TTC549 (cell line): ENCODE results near the gene PDXDC1.
"Not testable (repeated sequence)": the region's sequence is repeated elsewhere in the genome, so short reads cannot be mapped to it uniquely, and the experiment has no call there.

Source experiments
- FAIRE-seq: peaks from 2 replicates; lab custom pipeline; 2012; peaks lifted over from hg19 to GRCh38; lab: Jason Lieb, UNC

Gene PDXDC1

DNA sequence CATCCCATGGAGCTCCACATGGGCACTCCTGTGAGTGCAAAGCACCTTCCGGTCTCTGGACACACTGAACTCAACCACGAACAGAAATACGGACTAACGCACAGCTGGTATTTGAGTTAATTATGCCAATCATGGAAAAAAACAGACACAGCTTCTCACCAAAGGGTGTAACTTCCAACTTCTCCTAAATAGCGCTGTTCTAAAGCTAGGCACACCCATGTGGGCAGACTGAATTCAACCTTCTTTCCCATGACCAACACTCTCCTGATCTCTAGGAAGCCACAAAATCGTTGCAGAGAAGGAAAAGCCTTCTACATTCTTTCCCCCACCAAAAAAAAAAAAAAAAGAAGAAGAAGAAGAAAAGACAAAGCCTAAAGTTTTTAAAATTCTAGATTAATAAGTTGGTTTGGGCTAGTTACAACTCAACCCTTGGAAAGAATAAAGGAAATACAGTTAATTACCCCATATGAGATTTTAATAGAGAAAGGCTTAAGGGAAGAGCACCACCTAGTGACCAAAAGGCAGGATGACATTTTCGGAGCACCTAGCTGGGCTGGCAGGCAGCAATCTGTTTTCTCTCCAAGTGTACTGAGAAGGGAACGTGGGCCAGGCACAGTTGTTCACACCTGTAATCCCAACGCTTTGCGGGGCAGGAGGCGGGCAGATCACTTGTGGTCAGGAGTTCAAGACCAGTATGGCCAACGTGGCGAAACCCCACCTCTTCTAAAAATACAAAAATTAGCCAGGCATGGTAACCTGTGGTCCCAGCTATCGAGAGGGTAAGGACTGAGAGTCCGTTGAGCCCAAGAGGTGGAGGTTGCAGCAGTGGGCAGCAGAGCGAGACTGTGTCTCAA, 97.3 kb downstream of the PDXDC1 start:
- not testable (repeated sequence) for FAIRE-seq

- no peak for FAIRE-seq
Measured at GRCh38 chr16:15073101-15073500, 98.3 kb downstream of the PDXDC1 start.

- FAIRE-seq: not testable (repeated sequence)
Measured at GRCh38 chr16:15076161-15076560, 101.3 kb downstream of the PDXDC1 start.

DNA sequence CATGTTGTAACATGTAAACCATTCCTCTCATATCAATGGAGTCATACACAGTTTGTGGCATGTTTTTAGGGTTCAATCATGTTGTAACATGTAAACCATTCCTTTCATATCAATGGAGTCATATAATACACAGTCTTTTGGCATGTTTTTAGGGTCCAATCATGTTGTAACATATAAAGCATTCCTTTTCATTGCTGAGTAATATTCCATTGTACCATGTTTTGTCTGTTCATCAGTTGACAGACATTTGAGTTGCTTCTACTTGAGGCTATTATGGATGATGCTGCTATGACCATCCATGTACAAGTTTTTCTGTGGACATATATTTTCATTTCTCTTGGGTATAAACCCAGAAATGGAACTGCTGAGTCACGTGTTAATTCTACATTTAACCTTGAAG, 106.1 kb downstream of the PDXDC1 start:
- FAIRE-seq: not testable (repeated sequence)

GRCh38 chr16:15082788-15083187, 108.0 kb downstream of the PDXDC1 start:
- not testable (repeated sequence) for FAIRE-seq

DNA sequence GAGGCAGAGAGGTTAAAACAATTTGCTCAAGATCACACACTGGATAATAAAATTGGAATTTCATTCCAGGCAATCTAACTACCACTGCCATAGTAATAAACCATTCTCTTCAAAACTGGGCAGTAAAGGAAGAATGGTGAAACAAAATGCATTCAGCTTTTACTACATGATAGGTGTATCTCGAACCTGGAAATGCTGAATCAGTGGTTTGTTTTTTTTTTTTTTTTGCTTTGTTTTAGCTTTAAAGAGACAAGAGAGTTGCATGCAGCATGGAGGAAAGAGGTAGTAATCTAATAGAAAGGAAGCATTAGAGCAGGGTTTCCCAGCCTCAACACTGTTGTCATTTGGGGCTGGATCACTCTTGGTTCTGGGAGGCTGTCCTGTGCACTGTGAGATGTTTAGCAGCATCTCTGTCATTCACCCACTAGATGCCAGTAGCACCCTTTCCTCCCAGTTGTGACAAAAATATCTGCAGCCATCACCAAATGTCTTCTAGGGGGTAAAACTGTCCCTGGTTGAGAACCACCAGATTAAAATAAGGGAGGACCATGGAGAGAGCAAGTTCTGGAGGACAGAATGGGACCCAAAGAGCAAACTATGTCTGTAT, 115.9 kb downstream of the PDXDC1 start:
- FAIRE-seq: not testable (repeated sequence)

DNA sequence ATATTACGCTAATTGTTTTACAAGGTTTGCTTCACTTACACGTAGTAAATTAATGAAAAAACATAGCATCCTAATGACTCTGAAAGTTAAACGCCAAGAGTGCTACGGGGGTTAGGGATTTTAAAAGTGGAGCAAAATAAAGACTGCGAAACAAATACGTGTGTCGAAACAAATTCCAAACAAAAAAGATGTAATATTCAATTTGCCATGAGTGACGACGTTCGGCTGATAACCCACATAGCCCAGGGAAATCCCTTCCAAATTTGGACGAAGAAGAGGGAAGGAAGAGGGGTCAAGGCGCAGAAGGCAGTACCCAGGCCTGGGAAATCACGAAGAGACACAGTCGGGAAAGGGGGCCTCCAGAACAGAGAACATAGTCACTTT, 118.7 kb downstream of the PDXDC1 start:
- FAIRE-seq: not testable (repeated sequence)

DNA sequence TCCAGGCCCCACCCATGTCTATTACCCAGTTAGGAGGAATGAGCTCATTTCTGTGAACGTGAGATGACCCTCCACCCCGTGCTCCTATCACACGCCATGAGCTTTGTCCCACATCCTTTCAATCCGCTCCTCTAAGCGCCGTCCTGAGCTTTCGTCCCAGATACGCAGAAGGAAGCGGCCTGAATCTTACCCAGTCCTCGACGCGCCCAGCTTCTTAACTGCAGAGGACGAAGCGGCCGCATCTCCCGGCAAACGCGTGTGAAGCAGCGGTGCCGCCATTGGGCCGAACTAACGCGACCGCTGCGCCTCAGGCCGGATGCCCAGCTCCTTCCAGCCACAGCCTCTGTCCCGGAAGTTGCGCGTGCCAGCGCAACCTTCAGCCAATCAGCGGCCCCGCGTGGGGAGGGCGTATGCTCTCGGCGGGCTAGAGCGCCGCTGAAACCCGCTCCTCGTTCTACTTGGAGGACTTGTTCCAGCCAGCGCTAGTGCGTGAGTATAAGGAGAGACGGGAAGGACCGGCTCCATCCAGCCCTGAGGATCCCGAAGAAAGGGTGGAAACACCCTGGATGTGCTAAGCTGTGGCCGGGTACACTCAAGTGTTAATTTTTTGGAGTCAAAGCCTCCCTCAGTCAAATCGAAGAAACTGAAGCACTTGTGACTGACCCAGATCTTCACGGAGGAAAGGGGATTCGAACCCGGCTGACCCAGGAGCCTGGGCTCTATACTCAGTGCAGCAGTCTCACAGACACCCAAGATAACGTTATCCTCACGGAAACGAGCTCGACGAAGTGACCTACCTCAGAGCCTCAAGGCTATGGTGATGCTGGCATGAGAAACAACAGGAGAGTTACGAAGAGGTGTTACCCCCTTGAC, 119.4 kb downstream of the PDXDC1 start, which contains the start of gene RRN3:
TSS of gene RRN3 (minus strand) at position 318 of the 873 bp plus-strand sequence. CDS start at position 279, 39 bp downstream.
- FAIRE-seq: not testable (repeated sequence)

- not testable (repeated sequence) for FAIRE-seq
Measured at GRCh38 chr16:15096583-15096972, 121.8 kb downstream of the PDXDC1 start.

DNA sequence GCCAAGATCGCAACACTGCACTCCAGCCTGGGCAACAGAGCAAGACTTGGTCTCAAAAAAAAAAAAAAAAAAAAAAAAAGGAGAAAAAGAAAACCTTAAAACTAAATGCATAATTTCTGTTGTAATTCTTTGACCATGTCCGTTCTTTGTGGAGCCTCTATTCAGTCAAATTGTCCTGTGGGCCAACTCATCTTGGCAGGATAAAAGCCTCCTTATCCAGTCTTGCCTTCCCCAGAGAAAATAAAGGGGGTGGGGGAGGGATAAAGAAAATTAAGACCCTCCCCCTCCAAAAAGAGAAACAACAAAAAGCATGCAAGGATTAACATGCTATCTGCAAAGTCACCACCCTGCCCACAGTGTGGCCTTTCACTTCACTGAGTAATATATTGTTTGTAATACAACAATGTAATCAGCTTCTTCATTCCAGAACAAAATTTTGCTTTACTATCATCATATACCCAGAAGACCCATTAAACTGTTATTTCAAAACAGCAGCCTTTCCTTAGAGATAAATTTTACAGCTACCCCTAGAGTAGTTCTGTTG, 124.6 kb downstream of the PDXDC1 start:
- FAIRE-seq: not testable (repeated sequence)

GRCh38 chr16:15100372-15100987, 125.7 kb downstream of the PDXDC1 start:
- FAIRE-seq: not testable (repeated sequence)

DNA sequence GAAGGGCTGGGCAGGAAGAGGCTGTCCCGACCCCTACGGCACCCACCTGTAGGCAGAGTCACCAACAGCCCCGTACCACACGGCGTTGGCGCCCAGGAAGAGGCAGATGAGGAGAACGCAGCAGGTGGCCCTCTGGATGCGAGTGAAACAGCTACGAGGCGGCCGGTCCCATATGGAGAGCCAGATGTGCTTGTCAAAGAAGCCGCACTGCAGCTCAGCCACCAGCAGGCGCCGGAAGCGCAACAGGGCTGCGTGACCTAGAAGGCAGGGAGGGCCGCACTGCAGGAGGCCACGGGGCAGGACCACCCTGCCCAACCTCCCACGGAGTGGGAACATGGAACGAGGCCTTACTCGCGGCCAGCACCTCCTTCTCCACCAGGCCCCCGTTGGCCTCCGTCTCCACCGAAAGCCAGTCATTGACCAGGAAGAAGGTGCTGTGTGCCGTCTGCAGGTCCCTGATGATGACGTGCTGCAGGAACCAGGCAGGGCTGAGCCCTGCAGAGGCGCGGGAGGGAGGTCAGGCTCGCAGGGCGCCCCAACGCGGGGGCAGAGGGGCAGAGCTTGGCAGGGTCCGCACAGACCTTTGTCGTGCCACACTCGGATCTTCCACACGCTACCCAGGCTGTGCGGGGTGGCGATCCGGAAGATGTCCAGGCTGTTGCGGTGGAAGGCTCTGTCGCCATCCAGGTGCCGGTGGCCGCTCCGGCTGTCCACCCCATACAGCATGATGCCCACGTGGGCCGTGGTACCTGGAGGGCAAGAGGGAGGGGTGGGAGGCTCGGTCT, 153.0 kb downstream of the PDXDC1 start:
- not testable (repeated sequence) for FAIRE-seq

DNA sequence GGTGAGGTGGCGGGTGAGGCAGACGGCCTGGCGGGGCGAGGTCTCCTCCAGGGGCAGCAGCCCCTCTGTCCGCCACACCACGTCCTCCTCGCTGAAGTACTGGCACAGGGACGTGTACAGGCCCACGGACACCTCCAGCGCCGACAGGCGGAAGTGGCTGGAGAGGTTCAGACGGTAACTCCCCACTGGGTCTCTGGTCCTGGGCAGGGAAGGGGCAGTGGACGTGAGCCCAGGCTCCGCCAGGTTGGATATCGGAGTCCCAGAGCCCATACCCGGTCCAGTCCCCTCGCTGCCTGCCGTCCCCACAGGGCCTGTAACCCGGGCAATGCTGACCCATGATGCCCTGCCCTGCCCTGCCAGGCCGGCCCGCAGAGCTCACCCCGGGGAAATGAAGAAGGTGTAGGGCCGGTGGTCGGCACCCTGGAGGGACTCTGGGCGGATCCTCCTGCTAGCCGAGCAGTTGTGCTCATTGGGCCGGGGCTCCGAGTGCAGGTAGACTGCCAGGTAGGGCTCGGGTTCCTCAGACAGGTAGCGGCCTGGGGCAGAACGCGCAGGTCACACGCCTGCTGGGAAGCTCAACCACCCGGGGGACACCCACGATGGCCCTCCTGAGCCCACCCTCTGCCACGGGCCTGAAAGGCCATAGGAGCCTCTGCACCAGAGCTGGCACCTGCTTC, 155.6 kb downstream of the PDXDC1 start:
- not testable (repeated sequence) for FAIRE-seq

DNA sequence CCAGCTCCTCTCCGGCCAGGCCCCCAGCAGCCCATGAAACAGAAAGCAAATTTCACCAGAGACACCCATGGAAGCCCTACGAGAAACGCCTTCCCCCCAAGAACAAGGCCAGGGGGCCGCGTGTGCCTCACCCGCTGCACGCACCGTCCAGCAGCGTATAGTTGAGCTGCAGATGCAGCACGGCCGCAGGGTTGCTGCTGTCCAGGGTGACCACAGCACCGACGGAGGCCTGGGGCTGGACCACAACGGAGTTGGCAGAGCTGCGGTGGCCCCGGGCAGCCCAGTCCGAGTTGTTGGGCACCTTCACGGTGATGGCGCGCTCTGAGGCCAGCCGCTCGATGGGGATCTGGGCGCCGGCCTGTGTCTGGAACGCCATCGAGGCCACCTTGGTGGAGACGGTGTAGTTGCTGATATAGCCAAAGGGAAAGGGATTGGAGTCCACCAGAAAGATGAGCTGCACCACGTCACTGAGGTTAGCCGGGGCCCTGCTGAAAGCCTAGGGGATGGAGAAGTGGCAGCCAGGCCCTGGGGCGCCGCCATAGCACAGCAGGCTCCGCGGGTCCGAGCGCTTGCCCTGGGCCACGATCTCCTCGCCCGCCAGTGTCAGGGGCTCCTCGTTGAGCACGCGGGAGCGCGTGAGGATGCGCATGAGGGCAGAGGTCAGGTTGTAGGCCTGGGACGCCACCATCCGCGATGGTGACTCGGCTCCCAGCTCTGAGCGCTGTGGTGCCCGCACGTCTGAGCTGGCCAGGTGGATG, 156.3 kb downstream of the PDXDC1 start:
- FAIRE-seq: not testable (repeated sequence)

- FAIRE-seq: not testable (repeated sequence)
Measured at GRCh38 chr16:15132719-15133428, 158.0 kb downstream of the PDXDC1 start.

DNA sequence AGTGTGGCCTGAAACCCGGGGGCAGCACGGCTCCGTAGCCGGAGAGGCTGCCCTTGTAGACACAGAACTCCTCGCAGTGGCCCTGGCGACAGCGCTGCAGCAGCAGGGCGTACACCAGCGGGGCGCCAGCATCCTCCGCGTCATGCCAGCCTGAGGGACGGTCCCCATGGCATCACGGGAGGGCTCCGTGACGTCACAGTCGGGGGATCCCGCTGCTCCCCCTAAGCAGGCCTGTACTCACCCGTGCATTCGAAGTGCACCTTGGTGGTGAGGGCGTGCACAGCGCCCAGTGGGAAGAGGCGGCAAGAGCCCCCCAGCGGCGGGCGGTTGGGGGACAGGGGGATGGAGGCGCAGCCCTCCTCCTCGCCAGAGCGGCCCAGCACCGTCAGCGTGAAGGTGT, 158.7 kb downstream of the PDXDC1 start:
- FAIRE-seq: not testable (repeated sequence)

- not testable (repeated sequence) for FAIRE-seq
Measured at GRCh38 chr16:15134752-15135482, 160.1 kb downstream of the PDXDC1 start.
